ENCODE measurements around the gene YIPF3.
"Not testable (repeated sequence)": the region's sequence is repeated elsewhere in the genome, so short reads cannot be mapped to it uniquely, and the experiment has no call there.

Gene YIPF3

DNA sequence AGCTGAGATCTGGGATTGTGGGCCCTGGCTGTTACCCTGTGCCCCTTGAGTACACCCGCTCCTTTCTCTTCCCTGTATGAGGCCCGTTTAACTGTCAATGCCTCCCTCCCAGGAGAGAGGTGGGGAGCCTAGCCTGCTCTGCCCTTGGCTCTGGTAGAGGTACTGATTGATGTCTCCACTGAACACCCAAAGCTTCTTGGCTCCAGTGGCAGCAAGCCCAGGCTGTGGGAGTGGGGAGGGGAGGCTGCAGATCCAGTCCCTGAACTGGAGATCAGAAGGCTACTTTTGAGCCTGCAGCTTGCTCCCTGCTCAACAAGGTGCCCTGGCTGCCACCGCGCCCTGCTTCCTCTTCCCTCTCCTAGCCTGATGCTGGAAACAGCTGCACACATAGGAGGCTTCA is 14.1 kb downstream of the YIPF3 start:
- H3K36me3 ChIP-seq (ENCODE audit: insufficient read depth, insufficient read length, low read length), result peaks cover 83% of the 10 kb centered on the region
- no peak overlapping the region for H3K4me3 ChIP-seq (ENCODE audit: insufficient read length, low read depth)
- DNase-seq (ENCODE audit: low read depth, low spot score), result no peak
- peaks cover 2% of the 10 kb centered on the region for H3K27me3 ChIP-seq (ENCODE audit: insufficient read depth, insufficient read length)
- TF ChIP-seq SUZ12 (IDR thresholded peaks at IDR 0.05; ENCODE audit: extremely low read depth, insufficient read depth, insufficient read length), result no peak
- no peak for TF ChIP-seq ZNF274 (IDR thresholded peaks at IDR 0.05; ENCODE audit: low read depth, low read length)
- no peak for TF ChIP-seq YY1 (IDR thresholded peaks at IDR 0.05; ENCODE audit: insufficient read depth, insufficient read length)
- H3K4me1 ChIP-seq (ENCODE audit: insufficient read depth, insufficient read length), result no peaks in the 10 kb centered on the region
- H3K9me3 ChIP-seq (ENCODE audit: insufficient read depth, low read length), result no peaks in the 10 kb centered on the region
- H3K9ac ChIP-seq (ENCODE audit: insufficient read length, low read depth), result no peak overlapping the region

DNA sequence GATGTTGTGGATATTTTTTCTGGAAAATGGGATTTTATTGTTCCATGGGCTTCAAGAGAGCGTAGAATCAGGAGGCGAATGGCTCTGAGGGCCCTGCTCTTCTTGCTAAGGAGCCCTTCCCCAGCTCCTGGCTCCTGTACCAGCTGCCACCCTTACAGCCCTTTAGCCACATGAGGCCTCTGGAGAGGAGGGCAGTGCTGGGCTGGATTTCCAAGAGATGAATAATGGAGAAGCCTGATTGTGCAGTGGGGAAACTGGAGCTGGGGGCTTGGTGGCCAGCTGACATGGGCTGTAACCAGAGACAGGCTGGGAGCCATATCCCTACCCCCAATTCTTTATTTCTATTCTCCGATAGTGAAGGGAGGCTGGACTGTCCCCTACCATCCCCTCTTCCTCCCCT is 15.8 kb downstream of the YIPF3 start:
- Histone ChIP-seq H3K9ac (ENCODE audit: insufficient read length, low read depth) (no peak overlapping the region), H3K4me1 (ENCODE audit: insufficient read depth, insufficient read length) (peaks cover 2% of the 10 kb centered on the region), H3K4me3 (ENCODE audit: insufficient read length, low read depth) (no peak overlapping the region), H3K9me3 (ENCODE audit: insufficient read depth, low read length) (no peaks in the 10 kb centered on the region), H3K27me3 (ENCODE audit: insufficient read depth, insufficient read length) (no peaks in the 10 kb centered on the region), H3K36me3 (ENCODE audit: insufficient read depth, insufficient read length, low read length) (peaks cover 83% of the 10 kb centered on the region)
- no peak for TF ChIP-seq ZNF274 (IDR thresholded peaks at IDR 0.05; ENCODE audit: low read depth, low read length)
- TF ChIP-seq SUZ12 (IDR thresholded peaks at IDR 0.05; ENCODE audit: extremely low read depth, insufficient read depth, insufficient read length), result no peak
- no peak for TF ChIP-seq YY1 (IDR thresholded peaks at IDR 0.05; ENCODE audit: insufficient read depth, insufficient read length)
- no peak for DNase-seq (ENCODE audit: low read depth, low spot score)

DNA sequence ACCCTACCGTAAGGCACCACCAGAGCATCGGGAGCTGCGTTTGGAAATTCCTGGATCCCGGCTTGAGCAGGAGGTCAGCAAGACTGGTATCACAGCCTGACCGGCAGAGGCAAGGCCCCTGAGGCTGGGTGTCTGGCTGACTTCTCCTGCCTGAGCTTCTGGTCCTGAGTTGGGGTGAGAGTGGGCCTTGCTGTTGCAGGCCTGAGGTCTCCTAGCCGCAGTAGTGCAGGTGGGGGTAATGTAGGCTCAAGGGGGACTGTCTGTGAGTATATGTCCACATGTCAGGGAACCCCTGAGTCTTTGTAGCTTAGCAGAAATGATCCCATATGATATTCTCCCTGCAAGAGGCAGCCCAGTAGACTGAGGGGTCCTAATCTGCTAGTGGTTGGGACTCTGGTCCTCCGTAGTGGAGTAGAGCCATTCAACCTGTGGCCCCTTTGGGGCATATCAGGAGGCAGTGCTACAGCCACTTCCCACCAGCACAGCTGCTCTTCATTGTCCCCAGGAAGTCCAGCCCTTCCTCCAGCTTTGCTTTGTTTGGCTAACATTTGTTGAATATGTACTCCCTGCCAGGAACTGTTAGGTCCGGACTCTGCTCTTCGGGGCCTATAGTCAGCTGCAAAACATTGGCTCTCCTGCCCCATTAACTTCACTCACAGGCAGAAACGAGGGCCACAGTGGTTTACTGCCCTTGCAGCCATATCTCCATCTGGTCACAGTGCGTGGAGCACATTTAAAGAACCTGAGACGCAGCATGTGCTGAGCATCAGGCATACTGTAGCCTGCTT is 17.5 kb downstream of the YIPF3 start:
- Histone ChIP-seq H3K4me1 (ENCODE audit: insufficient read depth, insufficient read length) (peaks cover 10% of the 10 kb centered on the region), H3K9ac (ENCODE audit: insufficient read length, low read depth) (no peak overlapping the region), H3K9me3 (ENCODE audit: insufficient read depth, low read length) (no peaks in the 10 kb centered on the region), H3K36me3 (ENCODE audit: insufficient read depth, insufficient read length, low read length) (peaks cover 67% of the 10 kb centered on the region), H3K27me3 (ENCODE audit: insufficient read depth, insufficient read length) (no peaks in the 10 kb centered on the region), H3K4me3 (ENCODE audit: insufficient read length, low read depth) (no peak overlapping the region)
- no peak for DNase-seq (ENCODE audit: low read depth, low spot score)
- TF ChIP-seq ZNF274 (IDR thresholded peaks at IDR 0.05; ENCODE audit: low read depth, low read length), result no peak
- TF ChIP-seq SUZ12 (IDR thresholded peaks at IDR 0.05; ENCODE audit: extremely low read depth, insufficient read depth, insufficient read length), result no peak
- no peak for TF ChIP-seq YY1 (IDR thresholded peaks at IDR 0.05; ENCODE audit: insufficient read depth, insufficient read length)

DNA sequence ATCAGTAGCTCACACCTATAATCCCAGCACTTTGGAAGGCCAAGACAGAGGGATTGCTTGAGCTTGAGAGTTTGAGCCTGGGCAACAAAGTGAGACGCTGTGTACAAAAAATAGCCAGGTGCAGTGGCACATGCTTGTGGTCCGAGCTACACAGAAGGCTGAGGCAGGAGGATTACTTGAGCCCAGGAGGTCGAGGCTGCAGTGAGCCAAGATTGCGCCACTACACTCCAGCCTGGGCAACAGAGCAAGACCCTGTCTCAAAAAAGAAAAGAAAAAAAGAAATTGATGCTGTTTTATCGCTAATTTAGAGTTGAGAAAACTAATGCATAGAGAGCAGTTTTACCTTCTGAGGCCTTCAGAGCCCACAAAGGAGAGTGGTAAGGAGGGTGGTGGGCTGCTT is 18.4 kb downstream of the YIPF3 start:
- not testable (repeated sequence) for H3K4me3 ChIP-seq (ENCODE audit: insufficient read length, low read depth); H3K9ac ChIP-seq (ENCODE audit: insufficient read length, low read depth); DNase-seq (ENCODE audit: low read depth, low spot score); H3K9me3 ChIP-seq (ENCODE audit: insufficient read depth, low read length); H3K27me3 ChIP-seq (ENCODE audit: insufficient read depth, insufficient read length)
- Histone ChIP-seq H3K36me3 (ENCODE audit: insufficient read depth, insufficient read length, low read length) (peaks cover 60% of the 10 kb centered on the region), H3K4me1 (ENCODE audit: insufficient read depth, insufficient read length) (peaks cover 11% of the 10 kb centered on the region)

DNA sequence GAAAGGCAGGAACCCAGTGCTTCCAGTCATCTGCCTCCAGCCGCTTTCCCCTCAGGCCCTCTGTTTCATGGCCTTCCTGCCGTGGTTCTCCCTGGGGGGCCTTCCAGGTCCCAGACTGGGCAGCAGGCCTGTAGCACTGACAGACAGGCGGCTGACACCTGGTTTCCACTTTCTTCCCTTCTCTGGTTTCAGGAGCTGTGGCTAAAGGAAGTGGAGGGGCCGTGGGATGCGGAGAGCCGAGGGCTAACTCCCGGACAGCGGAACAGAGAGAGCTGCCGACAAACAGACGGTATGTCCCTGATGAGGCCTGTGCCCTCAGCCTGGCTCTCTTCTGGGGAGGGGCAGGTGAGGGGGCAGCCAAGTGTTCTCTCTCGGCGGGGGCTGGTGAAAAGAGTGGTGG is 19.0 kb downstream of the YIPF3 start:
- peaks cover 12% of the 10 kb centered on the region for H3K4me1 ChIP-seq (ENCODE audit: insufficient read depth, insufficient read length)
- no peak for DNase-seq (ENCODE audit: low read depth, low spot score)
- no peaks in the 10 kb centered on the region for H3K27me3 ChIP-seq (ENCODE audit: insufficient read depth, insufficient read length)
- H3K9ac ChIP-seq (ENCODE audit: insufficient read length, low read depth), result no peak overlapping the region
- H3K9me3 ChIP-seq (ENCODE audit: insufficient read depth, low read length), result no peaks in the 10 kb centered on the region
- H3K36me3 ChIP-seq (ENCODE audit: insufficient read depth, insufficient read length, low read length), result peaks cover 54% of the 10 kb centered on the region
- no peak overlapping the region for H3K4me3 ChIP-seq (ENCODE audit: insufficient read length, low read depth)
- TF ChIP-seq ZNF274 (IDR thresholded peaks at IDR 0.05; ENCODE audit: low read depth, low read length), result no peak

DNA sequence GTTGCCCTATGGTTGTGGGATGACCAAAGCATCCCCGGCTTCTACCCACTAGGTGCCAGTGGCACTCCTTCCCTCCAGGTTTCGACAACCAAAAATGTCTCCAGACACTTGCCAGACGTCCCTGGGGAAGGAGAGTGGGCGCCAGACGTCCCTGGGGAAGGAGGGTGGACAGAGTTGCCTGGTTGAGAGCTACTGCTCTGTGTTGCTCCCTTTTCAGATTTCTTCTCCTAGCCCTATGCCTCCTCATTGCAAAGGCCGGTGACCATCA is 19.7 kb downstream of the YIPF3 start:
- Histone ChIP-seq H3K4me1 (ENCODE audit: insufficient read depth, insufficient read length) (peaks cover 12% of the 10 kb centered on the region), H3K9ac (ENCODE audit: insufficient read length, low read depth) (peak overlapping the region; percentile 2), H3K4me3 (ENCODE audit: insufficient read length, low read depth) (no peak overlapping the region), H3K27me3 (ENCODE audit: insufficient read depth, insufficient read length) (no peaks in the 10 kb centered on the region), H3K9me3 (ENCODE audit: insufficient read depth, low read length) (no peaks in the 10 kb centered on the region), H3K36me3 (ENCODE audit: insufficient read depth, insufficient read length, low read length) (peaks cover 48% of the 10 kb centered on the region)
- no peak for DNase-seq (ENCODE audit: low read depth, low spot score)
- TF ChIP-seq YY1 (IDR thresholded peaks at IDR 0.05; ENCODE audit: insufficient read depth, insufficient read length), result no peak
- no peak for TF ChIP-seq ZNF274 (IDR thresholded peaks at IDR 0.05; ENCODE audit: low read depth, low read length)
- TF ChIP-seq SUZ12 (IDR thresholded peaks at IDR 0.05; ENCODE audit: extremely low read depth, insufficient read depth, insufficient read length), result no peak

DNA sequence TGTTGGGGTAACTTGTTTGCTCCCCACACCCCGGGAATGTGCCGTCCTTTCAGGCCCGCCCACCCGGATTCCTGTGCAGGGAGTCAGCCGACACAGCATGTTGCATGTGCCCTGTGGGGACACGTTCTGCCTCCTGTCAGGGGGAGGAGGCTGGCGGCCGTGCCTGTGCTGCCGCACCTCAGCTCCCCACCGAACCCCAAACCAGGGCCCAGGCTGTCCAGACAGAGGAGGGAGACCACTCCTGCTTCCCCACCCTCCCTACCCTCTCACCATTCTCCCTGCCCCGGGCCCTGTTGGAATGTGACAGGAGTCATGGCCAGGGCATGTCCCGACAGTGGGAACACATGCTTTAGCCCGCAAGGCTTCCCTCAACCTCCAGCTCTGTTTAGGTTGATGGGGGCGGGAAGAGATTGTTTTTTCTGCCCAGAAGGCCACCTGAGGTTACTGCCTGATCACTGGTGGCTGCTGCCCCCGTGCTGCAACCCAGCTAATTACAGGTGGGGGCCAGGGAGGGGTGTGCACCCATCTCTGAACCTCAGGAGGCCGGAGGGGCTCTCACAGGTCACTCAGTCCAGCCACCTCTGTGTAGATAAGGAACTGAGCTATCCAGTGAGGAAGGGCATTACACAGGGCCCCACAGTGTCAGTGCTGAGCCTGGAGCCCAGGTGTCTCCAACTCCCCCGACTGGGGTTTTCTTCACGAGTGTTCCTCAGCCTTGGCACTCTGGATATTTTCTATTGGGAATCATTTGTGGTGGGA is 20.2 kb downstream of the YIPF3 start:
- DNase-seq (ENCODE audit: low read depth, low spot score), result no peak
- no peaks in the 10 kb centered on the region for H3K9me3 ChIP-seq (ENCODE audit: insufficient read depth, low read length)
- no peak overlapping the region for H3K9ac ChIP-seq (ENCODE audit: insufficient read length, low read depth)
- H3K27me3 ChIP-seq (ENCODE audit: insufficient read depth, insufficient read length), result no peaks in the 10 kb centered on the region
- no peak for TF ChIP-seq SUZ12 (IDR thresholded peaks at IDR 0.05; ENCODE audit: extremely low read depth, insufficient read depth, insufficient read length)
- no peak for TF ChIP-seq ZNF274 (IDR thresholded peaks at IDR 0.05; ENCODE audit: low read depth, low read length)
- H3K4me1 ChIP-seq (ENCODE audit: insufficient read depth, insufficient read length), result peaks cover 12% of the 10 kb centered on the region
- H3K36me3 ChIP-seq (ENCODE audit: insufficient read depth, insufficient read length, low read length), result peaks cover 43% of the 10 kb centered on the region
- no peak overlapping the region for H3K4me3 ChIP-seq (ENCODE audit: insufficient read length, low read depth)
